Posterior vena cava (tissue), 2 donors: ENCODE results near the gene BUB1. TPM values are rescaled to one million over a fixed set of nuclear protein-coding genes. Genes with fewer than 3 reads are reported as not detected.
"Not testable (repeated sequence)": the region's sequence is repeated elsewhere in the genome, so short reads cannot be mapped to it uniquely, and the experiment has no call there.

Experiments used
- DNase-seq: peaks from one replicate; pipeline ENCODE4 v3.0.0-alpha.2; 2020; ENCODE audit warnings: low spot score
- intact Hi-C, 2 donors: fragments of 100-400 bp; cut with DNase I; formaldehyde crosslinking; loops; one replicate each; pipeline versions ENCODE4 v1.14.1 to v1.14.2; 2022 to 2023
- total RNA-seq, 2 donors: library from RNA; stranded (reverse); fragmentation: NEBNext Ultra II Directional; extraction: Animal tissue kit (Norgen Biotek cat#: 25700); gene quantifications; one replicate each; pipeline ENCODE4 v1.2.1, GENCODE V29; 2021
- donor health status: DM: yes; HTN: yes; CAD: no.
- donor health status: DM: yes; HTN: yes; CAD: no.

BUB1 gene
- total RNA-seq, 2 donors from 2014 or later = 0.57 to 1.1 TPM

DNA sequence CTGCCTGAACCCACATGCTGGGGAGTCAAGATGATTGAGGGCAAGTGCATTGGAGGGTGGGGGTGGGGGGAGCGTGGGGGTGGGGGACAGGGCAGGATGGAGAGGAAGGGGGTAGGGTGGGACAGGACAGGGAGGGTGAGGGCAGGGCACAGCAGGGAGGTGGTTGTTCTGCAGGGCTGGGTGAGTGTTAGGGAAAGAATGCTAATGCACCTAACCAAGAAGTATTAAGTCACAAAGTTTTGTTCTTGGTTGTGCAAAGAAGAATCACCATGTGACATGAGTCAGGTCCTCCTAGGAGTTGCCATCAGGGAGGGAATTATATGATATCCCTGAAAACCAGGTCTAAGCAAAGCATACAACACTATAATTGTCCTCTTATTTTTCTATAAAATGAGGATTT lies 63.9 kb downstream of the BUB1 start:
- DNase-seq, intact Hi-C loops: not testable (repeated sequence)

DNA sequence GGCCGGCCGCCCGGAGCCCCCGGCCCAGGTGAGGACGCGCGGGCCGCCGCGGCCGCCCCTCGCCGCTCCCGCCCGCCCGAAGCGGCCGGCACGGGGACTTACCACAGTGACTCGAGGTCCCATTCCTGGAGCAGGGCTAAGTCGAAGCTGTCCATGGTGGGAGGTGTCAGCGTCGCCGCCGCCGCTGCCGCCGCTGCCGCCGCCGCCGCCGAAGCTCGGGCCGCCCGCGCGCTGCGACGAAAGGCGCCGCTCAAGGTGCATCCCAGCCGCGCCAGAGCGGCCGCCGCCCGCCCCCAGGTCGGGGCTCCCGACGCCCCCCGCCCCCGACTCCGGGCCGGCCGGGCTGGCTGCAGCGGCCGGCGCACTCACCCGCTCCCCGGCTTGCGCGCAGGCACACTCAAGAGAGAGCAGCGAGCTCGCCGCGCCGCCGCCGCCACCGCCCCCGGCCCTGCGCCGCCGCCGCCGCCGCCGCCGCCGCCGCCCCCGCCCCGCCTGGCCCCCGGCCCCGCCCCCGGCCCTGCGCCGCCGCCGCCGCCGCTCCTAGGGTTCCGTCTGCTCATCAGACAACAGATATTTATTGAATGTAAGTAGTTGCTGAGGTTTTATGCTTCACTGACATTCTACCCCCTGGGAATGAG lies 67.1 kb downstream of the BUB1 start:
- DNase-seq, intact Hi-C loops: not testable (repeated sequence)

DNA sequence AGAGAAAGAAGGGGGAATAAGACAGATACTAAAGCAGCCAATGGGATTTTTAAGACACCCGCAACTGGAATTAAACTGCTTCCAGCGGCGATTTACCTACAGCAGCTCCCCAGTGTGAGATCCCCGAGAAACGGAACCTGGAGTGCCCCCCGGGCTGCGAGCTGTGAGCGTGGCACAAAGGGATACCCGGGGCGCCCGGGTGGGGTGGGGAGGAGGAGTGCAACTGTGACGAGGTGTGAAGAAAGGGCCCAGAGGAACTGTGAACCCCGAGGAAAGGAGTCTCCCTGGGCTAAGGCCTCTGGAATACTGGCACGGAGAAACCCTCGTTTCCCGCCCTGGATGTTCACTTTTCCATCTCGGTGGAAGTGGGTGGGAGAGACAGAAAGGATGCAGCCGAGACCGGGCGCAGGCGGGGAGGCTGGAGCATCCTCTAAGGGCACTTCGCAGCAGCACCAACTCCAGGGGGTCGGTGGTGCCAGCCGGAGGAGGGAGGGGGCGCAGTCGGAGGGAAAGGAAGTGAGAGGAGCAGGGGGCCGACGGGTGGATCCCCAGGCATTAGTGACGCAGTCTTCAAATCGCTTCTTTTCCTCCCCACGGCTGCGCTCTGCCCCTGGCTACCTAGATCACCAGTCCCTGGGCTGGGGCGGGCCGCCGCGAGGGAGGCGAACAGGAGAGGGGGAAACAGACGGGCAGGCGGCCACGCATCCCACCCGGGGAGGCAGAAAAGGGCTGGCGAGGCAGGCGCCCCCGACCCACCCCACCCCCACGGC lies 67.8 kb downstream of the BUB1 start:
- DNase-seq, intact Hi-C loops: not testable (repeated sequence)

DNA sequence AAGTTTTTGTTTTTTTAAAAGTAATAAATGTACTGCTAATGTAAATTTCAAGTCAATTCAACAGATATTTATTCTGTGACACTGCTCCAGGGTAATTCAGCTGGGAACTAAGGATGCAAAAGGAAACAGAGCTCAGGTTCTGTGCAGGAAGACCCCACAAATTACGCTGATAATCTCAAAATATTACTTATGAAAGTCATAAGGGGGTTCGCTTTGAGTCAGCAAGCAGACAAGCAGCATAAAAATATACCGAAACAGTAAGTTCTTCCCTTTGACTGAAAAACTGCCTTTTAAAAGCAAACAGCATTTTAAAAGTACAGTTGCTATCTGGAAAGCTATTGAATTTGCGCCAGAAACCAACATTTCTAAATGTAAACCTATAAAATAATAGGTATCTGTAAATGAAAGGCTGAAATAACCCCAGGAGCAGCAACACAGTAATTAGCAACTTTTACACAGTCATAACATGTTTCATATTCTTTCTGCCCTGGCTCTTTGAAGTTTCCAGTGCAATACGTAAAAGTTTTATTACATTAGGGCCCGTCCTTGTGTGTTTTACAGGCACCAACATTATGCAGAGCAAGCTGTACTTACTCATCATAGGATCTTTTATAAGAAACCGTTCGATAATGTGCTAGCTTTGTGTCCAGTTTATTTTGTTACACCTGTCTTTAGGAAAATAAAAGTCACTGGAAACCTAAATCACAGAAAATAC lies 68.9 kb downstream of the BUB1 start:
- DNase-seq, intact Hi-C loops: not testable (repeated sequence)

DNA sequence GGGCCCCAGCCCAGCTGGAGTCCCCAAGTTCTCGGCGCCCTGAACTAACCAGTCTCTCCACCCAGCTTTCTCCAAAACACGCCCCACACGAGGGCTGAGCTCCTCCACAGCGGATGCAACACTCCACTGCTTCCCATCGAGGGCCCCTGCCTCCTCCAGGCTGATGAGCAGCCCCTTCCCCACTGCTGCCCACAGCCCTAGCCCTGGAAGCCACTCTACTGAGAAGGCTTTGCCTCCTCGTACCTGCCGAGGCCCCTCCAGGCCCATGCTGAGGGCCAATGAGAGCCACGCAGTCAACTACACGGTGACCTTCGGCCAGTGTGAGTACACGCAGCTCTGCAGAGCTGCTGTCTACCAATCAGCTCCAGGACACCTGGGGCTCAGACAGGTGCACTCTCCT lies 72.8 kb downstream of the BUB1 start:
- peak; percentile 68 for DNase-seq
- intact Hi-C loops = not testable (repeated sequence)

DNA sequence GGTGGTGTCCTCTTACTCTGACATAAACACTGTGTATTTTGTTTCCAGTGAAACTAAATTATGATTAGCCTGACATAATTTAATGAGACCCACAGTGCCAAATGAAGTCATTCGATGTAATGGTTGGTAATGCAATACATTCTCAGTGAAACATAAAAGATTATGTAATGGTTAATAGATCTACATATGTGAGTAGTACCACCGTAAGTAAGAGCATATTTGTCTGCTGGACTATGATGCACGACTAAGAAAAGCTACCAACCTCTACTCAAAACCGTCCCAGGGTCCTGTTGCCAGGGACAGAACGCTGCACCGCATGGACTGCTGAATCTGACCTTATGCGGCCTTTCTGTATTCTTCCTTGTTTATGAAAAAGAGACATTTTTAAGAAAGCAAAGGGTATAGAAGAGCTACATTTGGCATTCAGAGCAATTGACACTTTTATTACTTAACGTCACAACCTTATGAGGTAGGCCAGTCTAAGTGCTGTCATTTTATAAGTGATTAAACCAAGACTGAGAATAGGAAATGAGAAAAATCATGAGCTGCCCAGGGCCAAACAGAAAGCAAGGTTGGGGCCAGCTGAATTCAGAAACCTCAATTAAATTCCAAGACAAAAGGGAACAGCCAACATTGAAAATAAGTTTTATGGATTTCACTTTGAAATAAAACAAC lies 73.8 kb downstream of the BUB1 start:
- intact Hi-C loops, DNase-seq: not testable (repeated sequence)

DNA sequence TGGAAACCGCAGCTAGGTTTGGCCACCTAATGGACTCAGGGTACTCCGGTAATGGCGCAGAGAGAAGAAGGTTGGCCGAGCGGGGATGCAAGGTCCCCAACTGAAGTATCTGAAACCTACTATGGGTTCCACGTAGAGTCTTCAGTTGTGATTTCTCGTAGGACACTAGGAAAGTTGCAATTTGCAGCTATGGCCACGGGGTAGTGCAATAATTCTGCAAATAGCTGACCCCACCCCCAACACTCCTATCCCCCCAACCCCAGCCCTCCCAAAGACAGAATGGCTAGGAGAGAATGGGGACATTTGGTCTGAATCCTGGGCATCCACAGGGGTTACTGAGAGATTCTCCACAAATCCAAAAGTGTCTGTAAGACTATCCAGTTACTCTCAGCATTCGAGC lies 75.7 kb downstream of the BUB1 start:
- DNase-seq, intact Hi-C loops: not testable (repeated sequence)

DNA sequence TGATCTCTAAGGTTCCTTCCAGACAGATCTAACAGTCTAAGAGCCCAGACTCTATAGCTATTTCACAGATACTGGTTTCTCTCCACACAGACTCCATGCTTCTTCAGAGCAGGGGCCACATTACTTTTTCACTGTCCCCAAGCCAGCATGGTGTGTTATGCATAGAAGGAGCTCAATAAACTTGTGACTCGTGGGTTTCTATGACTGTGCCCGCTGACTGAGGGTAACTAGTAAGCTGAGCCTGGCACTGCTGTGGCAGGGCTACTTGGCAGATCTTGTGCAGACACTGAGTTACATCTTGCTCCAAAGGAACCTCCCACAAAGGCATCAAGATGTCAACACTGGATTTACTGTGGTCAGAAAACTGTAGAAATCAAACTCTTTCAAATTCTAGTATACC lies 85.9 kb downstream of the BUB1 start:
- intact Hi-C loops, DNase-seq: not testable (repeated sequence)

DNA sequence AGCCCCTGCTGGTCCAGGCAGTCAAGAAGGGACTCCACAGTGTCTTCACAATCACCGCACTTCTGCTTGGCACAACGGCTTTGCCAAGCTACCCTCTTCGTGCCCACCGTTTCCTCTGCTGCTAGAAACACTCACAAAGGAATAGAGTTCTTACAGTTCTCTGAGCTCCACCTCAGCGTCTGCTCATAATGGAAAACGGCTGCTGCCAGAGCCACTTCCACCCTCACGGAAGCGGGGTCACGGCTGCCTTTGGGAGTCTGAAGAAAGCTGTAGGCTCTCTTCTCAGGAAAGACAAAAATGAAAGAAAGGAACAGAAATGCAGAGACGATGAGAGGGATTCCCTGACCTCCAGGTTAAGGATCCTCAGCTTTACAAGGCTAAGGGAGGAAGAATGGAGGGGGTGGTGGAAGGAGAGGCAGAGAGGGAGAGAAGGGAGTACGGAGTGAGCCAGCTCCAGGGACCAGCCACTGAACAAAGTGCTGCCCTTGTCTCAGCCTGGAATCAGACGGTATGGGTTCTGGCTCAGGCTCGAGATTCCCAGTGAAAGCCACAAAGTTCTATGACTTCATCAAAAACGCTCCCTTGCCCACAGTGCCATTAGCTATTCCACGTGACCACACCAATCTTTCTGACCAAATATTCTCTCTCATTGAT lies 88.1 kb downstream of the BUB1 start:
- intact Hi-C loops, DNase-seq: not testable (repeated sequence)

DNA sequence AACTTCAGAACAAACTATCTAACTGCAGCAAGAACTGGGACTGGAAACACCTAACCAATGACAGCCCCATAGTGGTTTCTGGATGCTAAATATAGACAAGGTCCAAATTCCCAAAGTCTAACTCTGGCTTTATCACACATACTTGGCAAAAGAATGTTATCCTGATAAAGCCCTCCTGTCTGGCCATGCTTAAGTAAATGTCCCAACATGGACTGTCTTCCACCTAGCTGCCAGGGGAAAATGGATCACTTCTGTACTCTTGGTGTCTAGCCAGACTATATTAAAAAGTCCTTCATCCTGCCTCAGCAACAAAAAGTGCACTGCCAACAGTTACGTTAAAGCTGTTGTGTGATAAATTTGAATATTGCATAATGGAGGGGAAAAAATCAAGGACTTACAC lies 89.3 kb downstream of the BUB1 start:
- intact Hi-C loops, DNase-seq: not testable (repeated sequence)

Other genes starting within 250 kb of the BUB1 start
- gene LIMS4, start 205.2 kb downstream of the BUB1 start, total RNA-seq = 1 to 10 TPM; 2.4 to 8.2 TPM
- 10 to 100 TPM; 19.7 to 20.8 TPM for gene RGPD6, start 100.8 kb downstream of the BUB1 start, total RNA-seq
- not detected for gene ACOXL, start 54.5 kb upstream of the BUB1 start, total RNA-seq